Endothelial cell of umbilical vein (primary cell): ENCODE data around the gene MTTP. TPM values are rescaled to one million over a fixed set of nuclear protein-coding genes. Genes with fewer than 3 reads are reported as not detected.

ENCODE experiments used
- BruUV-seq: library from RNA; stranded (reverse); fragments of 400-500 nt; replicated peaks from 2 replicates; lab custom pipeline; 2021; lab: Mats Ljungman, UMichigan
- CTCF ChIA-PET: fragments of 300-600, 350-600 bp; sonication (Branson Sonifier 250); formaldehyde crosslinking; loops from one replicate; lab custom pipeline; 2021; ENCODE audit warnings: antibody characterized with exemption, inconsistent platforms; lab: Charles Lee
- POLR2A ChIA-PET: fragments of 300-600, 350-600 bp; sonication (Branson Sonifier 250); formaldehyde crosslinking; loops from one replicate; lab custom pipeline; 2021; ENCODE audit warnings: antibody characterized with exemption, inconsistent platforms; lab: Charles Lee
- DNase-seq: peaks from one replicate; pipeline ENCODE4 v3.0.0-alpha.2; 2011; ENCODE audit warnings: low read depth, low spot score
- FAIRE-seq: peaks from 2 replicates; lab custom pipeline; 2011; peaks lifted over from hg19 to GRCh38; lab: Jason Lieb, UNC
- H2AFZ ChIP-seq: 2 replicates; pipeline ENCODE4 v1.6.0; 2012; ENCODE audit warnings: low read depth, low read length, control low read depth, inconsistent platforms
- H3K27ac ChIP-seq: 2 replicates; pipeline ENCODE4 v1.5.1; 2011; ENCODE audit warnings: low read depth, mild to moderate bottlenecking, control low read depth, low read length, moderate library complexity; ENCODE audit not compliant: insufficient read depth
- H3K27me3 ChIP-seq, 2 experiments: 2 replicates each; pipeline versions ENCODE4 v1.6.0 to v1.6.1; 2011; ENCODE audit warnings: low read length in 2 of 2, mixed read lengths in 1 of 2; ENCODE audit not compliant: control insufficient read depth in 2 of 2, insufficient read depth in 2 of 2
- H3K36me3 ChIP-seq, 2 experiments: 2 replicates in 1 of 2; 3 replicates in 1 of 2; pipeline ENCODE4 v1.5.1; 2011; ENCODE audit warnings: low read length in 2 of 2, mild to moderate bottlenecking in 1 of 2, moderate library complexity in 1 of 2; ENCODE audit not compliant: control insufficient read depth in 2 of 2, insufficient read depth in 2 of 2; ENCODE audit errors: extremely low read depth in 1 of 2
- H3K4me1 ChIP-seq: 3 replicates; pipeline ENCODE4 v1.5.1; 2011; ENCODE audit warnings: mild to moderate bottlenecking, low read length; ENCODE audit not compliant: control insufficient read depth, insufficient read depth; ENCODE audit errors: extremely low read depth
- H3K4me2 ChIP-seq: 2 replicates; pipeline ENCODE4 v1.6.1; 2011; ENCODE audit warnings: low read length, control low read depth, mixed read lengths; ENCODE audit not compliant: insufficient read depth
- H3K4me3 ChIP-seq, 3 experiments: fragments of 200-600 bp in 1 of 3; sonication (generic), shearing (Covaris generic) in 1 of 3; replicated peaks in 1 of 3; 2 replicates each; pipeline ENCODE4 v1.5.1; 2011 to 2016; ENCODE audit warnings: control low read depth in 3 of 3, low read length in 3 of 3, mild to moderate bottlenecking in 2 of 3, inconsistent platforms in 1 of 3, low read depth in 1 of 3, moderate library complexity in 1 of 3; ENCODE audit not compliant: insufficient read depth in 1 of 3
- H3K79me2 ChIP-seq: 2 replicates; pipeline ENCODE4 v1.6.0; 2012; ENCODE audit warnings: low read length, inconsistent platforms; ENCODE audit not compliant: control insufficient read depth, insufficient read depth
- H3K9ac ChIP-seq: replicated peaks from 2 replicates; pipeline ENCODE3; 2011; ENCODE audit warnings: low read length, control low read depth; ENCODE audit not compliant: insufficient read depth; ENCODE audit errors: extremely low read depth
- H3K9me1 ChIP-seq: replicated peaks from 3 replicates; pipeline ENCODE4 v1.6.0; 2011; ENCODE audit warnings: mild to moderate bottlenecking, low read length; ENCODE audit not compliant: control insufficient read depth, insufficient read depth; ENCODE audit errors: extremely low read depth
- H3K9me3 ChIP-seq: replicated peaks from 2 replicates; pipeline ENCODE4 v1.5.1; 2012; ENCODE audit warnings: low read length, inconsistent platforms; ENCODE audit not compliant: control insufficient read depth, insufficient read depth
- H4K20me1 ChIP-seq: replicated peaks from 2 replicates; pipeline ENCODE3; 2011; ENCODE audit warnings: mild to moderate bottlenecking, low read length; ENCODE audit not compliant: control insufficient read depth, insufficient read depth; ENCODE audit errors: extremely low read depth
- CTCF ChIP-seq, 2 donors: IDR thresholded peaks; 1 replicate in 1 of 2; 2 replicates in 1 of 2; pipeline ENCODE4 v1.5.1; 2011; ENCODE audit warnings: low read length in 2 of 2, mild to moderate bottlenecking in 2 of 2, moderate library complexity in 2 of 2, control low read depth in 1 of 2, inconsistent platforms in 1 of 2, low read depth in 1 of 2; ENCODE audit not compliant: insufficient read depth in 1 of 2; ENCODE audit errors: extremely low read depth in 1 of 2
- EZH2 ChIP-seq: IDR thresholded peaks from 2 replicates; pipeline ENCODE4 v1.6.1; 2012; ENCODE audit warnings: borderline replicate concordance, low read depth, mild to moderate bottlenecking, moderate library complexity, low read length, inconsistent platforms; ENCODE audit not compliant: severe bottlenecking
- FOS ChIP-seq: IDR thresholded peaks from 2 replicates; pipeline ENCODE4 v1.6.1; 2011; ENCODE audit warnings: mild to moderate bottlenecking, low read length, moderate library complexity, borderline replicate concordance; ENCODE audit not compliant: insufficient read depth
- GATA2 ChIP-seq: IDR thresholded peaks from 2 replicates; pipeline ENCODE4 v1.7.0; 2011; ENCODE audit warnings: low read depth, mild to moderate bottlenecking, moderate library complexity, mixed read lengths, low read length; ENCODE audit not compliant: insufficient read length, insufficient read depth
- JUN ChIP-seq: IDR thresholded peaks from 2 replicates; pipeline ENCODE4 v1.6.1; 2011; ENCODE audit warnings: borderline replicate concordance, low read depth; ENCODE audit not compliant: insufficient read length, insufficient read depth
- MYC ChIP-seq: IDR thresholded peaks from one replicate; pipeline ENCODE4 v1.6.1; 2011; ENCODE audit warnings: mild to moderate bottlenecking, low read depth, low read length
- POLR2A ChIP-seq: IDR thresholded peaks from 2 replicates; pipeline ENCODE4 v1.6.1; 2012; ENCODE audit warnings: low read depth, mild to moderate bottlenecking, control low read depth, low read length
- POLR2AphosphoS5 ChIP-seq: IDR thresholded peaks from 2 replicates; pipeline ENCODE4 v1.6.1; 2012; ENCODE audit warnings: low read depth, mild to moderate bottlenecking, control low read depth, low read length, moderate library complexity; ENCODE audit not compliant: insufficient read depth
- dilution Hi-C: fragments of 300-500 bp; cut with MboI; formaldehyde crosslinking; loops from one replicate; pipeline ENCODE4 v1.15.0; 2019; ENCODE audit warnings: low sequenced_read_pairs; ENCODE audit not compliant: extremely low pct_ligation_motif_present
- intact Hi-C: fragments of 100-400 bp; cut with micrococcal nuclease; formaldehyde crosslinking; loops from one replicate; pipeline ENCODE4 v1.10.0; 2022
- polyA plus RNA-seq, 4 experiments: library from polyadenylated mRNA; depleted of rRNA in 3 of 4; stranded (reverse) in 3 of 4; unstranded in 1 of 4; fragments of >200 nt; gene quantifications; 2 replicates each; pipeline versions ENCODE4 v1.2.1 to v1.2.3, GENCODE V29; 2011 to 2012; ENCODE audit warnings: missing spikeins in 1 of 4
- total RNA-seq: library from RNA; stranded (reverse); gene quantifications from 2 replicates; pipeline ENCODE4 v1.2.3, GENCODE V29; 2021
- TF ChIP-seq, protein P1 (sequence below): IDR thresholded peaks from 2 replicates; pipeline ENCODE4 v1.6.1; 2011; ENCODE audit not compliant: insufficient read depth, insufficient read length

The MTTP gene
- total and polyA plus RNA-seq, 2 donors (not counting 3 experiments of a cell fraction or from before 2014, with no cell fraction given): not detected

GRCh38 chr4:99587803-99588202, 13.2 kb downstream of the MTTP start:
- POLR2A ChIA-PET: no interaction called here
- dilution Hi-C loops: no loop called here

More at GRCh38 chr4:99587803-99588202, 13.2 kb downstream of the MTTP start:
- TF ChIP-seq POLR2A (no peak), MYC (no peak), POLR2AphosphoS5 (no peak), CTCF (IDR thresholded peaks at IDR 0.05; ENCODE audit: extremely low read depth in 1 of 2, insufficient read depth in 1 of 2, low read depth in 1 of 2, low read length in 2 of 2) (no peak), FOS (no peak), EZH2 (no peak), GATA2 (no peak), JUN (no peak)
- TF ChIP-seq, protein P1, sequence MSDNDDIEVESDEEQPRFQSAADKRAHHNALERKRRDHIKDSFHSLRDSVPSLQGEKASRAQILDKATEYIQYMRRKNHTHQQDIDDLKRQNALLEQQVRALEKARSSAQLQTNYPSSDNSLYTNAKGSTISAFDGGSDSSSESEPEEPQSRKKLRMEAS: no peak
- no peak overlapping the region for H3K4me3 ChIP-seq
- no peak for DNase-seq
- no peak for FAIRE-seq
- H4K20me1 ChIP-seq: no peaks in the 10 kb centered on the region
- no peak overlapping the region for H3K4me2 ChIP-seq
- no peaks in the 10 kb centered on the region for H3K9me3 ChIP-seq
- H3K79me2 ChIP-seq: no peaks in the 10 kb centered on the region
- intact Hi-C loops: no loop called here
- H3K27ac ChIP-seq: no peak overlapping the region
- no TSS peak for BruUV-seq
- no peaks in the 10 kb centered on the region for H3K4me1 ChIP-seq
- H3K9ac ChIP-seq: no peak overlapping the region
- peaks cover 0 to 8% of the 10 kb centered on the region in 2 experiments for H3K27me3 ChIP-seq
- no peak overlapping the region for H2AFZ ChIP-seq
- CTCF ChIA-PET: interaction anchor here (0.9 kb wide), 1 partner anchor 10 kb away, joined by 3 read pairs; no protein-coding TSS in a partner anchor
- H3K36me3 ChIP-seq: no peaks in the 10 kb centered on the region
- no peaks in the 10 kb centered on the region for H3K9me1 ChIP-seq
